Measurements from ENCODE around the gene IGSF22. TPM values are rescaled to one million over a fixed set of nuclear protein-coding genes. Genes with fewer than 3 reads are reported as not detected.

The IGSF22 gene
- polyA plus RNA-seq, 1 donor (not counting 4 experiments of a cell fraction or from before 2014, with no cell fraction given): 0.01 TPM

DNA sequence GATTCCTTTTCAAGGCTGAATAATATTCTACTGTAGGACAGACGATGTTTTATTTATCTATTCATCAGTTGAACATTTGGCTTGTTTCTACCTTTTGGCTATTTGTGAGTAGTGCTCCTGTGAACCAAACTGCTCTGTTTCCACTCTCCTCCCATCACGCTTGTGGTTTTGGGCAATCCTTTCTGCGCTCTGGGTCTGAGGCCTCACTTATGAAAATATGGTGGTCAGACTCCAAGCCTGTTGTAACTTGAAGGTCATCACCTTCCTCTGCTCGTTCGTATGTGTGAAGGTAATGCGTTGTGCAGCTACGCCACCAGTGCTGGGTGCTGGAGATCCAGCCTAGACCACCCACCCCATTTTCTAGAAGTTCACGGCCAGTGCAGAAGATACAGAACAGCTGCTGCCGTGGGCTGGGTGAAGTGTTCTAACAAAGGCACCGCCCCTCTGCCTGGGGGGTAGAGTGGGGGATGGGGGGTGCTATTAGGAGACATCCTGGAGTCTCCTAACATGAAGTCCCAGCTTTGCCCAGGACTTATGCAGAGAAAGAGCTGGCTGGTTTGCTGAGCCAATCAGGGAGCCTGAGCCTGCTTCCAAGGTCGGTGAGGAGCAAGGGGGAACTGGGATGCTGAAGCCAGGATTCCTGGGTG, 44.6 kb upstream of the IGSF22 start:
- dilution Hi-C loops (cut with MboI; ENCODE audit: extremely low pct_ligation_motif_present, low sequenced_read_pairs): no loop called here
- no peak for TF ChIP-seq EZH2 (IDR thresholded peaks at IDR 0.05; ENCODE audit: low read length)
- TF ChIP-seq, protein P1, sequence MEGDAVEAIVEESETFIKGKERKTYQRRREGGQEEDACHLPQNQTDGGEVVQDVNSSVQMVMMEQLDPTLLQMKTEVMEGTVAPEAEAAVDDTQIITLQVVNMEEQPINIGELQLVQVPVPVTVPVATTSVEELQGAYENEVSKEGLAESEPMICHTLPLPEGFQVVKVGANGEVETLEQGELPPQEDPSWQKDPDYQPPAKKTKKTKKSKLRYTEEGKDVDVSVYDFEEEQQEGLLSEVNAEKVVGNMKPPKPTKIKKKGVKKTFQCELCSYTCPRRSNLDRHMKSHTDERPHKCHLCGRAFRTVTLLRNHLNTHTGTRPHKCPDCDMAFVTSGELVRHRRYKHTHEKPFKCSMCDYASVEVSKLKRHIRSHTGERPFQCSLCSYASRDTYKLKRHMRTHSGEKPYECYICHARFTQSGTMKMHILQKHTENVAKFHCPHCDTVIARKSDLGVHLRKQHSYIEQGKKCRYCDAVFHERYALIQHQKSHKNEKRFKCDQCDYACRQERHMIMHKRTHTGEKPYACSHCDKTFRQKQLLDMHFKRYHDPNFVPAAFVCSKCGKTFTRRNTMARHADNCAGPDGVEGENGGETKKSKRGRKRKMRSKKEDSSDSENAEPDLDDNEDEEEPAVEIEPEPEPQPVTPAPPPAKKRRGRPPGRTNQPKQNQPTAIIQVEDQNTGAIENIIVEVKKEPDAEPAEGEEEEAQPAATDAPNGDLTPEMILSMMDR (optimal IDR thresholded peaks at IDR 0.05 in 1 of 3, IDR thresholded peaks at IDR 0.05 in 1 of 3, conservative IDR thresholded peaks at IDR 0.05 in 1 of 3; ENCODE audit: extremely low read depth in 1 of 3, insufficient read depth in 2 of 3, low read length in 3 of 3): no peak
- no peaks in the 10 kb centered on the region for H4K20me1 ChIP-seq (ENCODE audit: control insufficient read depth, extremely low read depth, insufficient read depth, low read length)
- no peak overlapping the region for H2AFZ ChIP-seq (ENCODE audit: control insufficient read depth, low read length)
- no peak overlapping the region for H3K4me2 ChIP-seq (ENCODE audit: control insufficient read depth, extremely low read depth, insufficient read depth, low read depth, low read length)
- H3K4me3 ChIP-seq (ENCODE audit: control insufficient read depth in 2 of 3, extremely low read depth in 1 of 3, insufficient read depth in 2 of 3, low read depth in 1 of 3, low read length in 3 of 3): no peak overlapping the region
- H3K27me3 ChIP-seq (ENCODE audit: control insufficient read depth, extremely low read depth, insufficient read depth, low read length): peaks cover 6% of the 10 kb centered on the region
- no peak overlapping the region for H3K27ac ChIP-seq (ENCODE audit: control insufficient read depth, insufficient read depth, low read length)
- no peaks in the 10 kb centered on the region for H3K4me1 ChIP-seq (ENCODE audit: control insufficient read depth, extremely low read depth, insufficient read depth, low read length)
- DNase-seq (ENCODE audit: low read depth, low spot score): no peak
- H3K36me3 ChIP-seq (ENCODE audit: control insufficient read depth in 2 of 2, extremely low read depth in 1 of 2, insufficient read depth in 2 of 2, low read length in 2 of 2): no peaks in the 10 kb centered on the region
- H3K79me2 ChIP-seq (ENCODE audit: control insufficient read depth, insufficient read depth, low read length): no peaks in the 10 kb centered on the region
- H3K9me3 ChIP-seq (ENCODE audit: control insufficient read depth, low read depth, low read length): no peaks in the 10 kb centered on the region
- no peak overlapping the region for H3K9ac ChIP-seq (ENCODE audit: control insufficient read depth, extremely low read depth, insufficient read depth, low read length)
- H3K9me1 ChIP-seq (ENCODE audit: control insufficient read depth, extremely low read depth, insufficient read depth, low read length): no peaks in the 10 kb centered on the region
- no peak for FAIRE-seq

DNA sequence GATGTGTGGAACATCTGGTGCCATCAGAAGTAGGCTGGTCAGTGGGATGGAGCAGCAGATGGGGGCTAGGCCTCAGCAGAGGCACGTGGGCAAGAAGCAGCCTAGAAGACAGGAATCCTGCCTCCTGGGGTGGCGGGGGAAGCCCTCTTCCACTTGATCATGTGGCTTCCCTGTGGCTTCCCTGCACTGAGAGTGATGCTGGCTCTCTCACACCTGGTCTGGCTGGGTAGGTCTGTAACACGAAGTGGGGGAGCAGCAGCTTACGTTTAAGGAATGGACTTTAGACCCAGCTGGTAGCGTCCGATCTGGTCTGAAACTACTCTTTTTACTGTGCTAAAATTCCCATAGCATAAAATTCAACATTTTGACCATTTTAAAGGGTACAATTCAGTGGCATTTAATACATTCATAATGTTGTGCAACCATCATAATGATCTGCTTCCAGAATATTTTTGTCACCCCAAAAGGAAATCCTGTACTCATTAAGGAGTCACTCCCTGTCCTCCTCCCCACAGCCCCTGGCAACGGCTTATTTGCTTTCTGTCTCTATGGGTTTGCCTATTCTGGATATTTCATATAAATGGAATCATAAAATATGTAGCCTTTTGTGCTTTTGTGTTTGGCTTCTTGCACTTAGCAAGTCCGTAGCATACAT, 43.9 kb upstream of the IGSF22 start:
- dilution Hi-C loops (cut with MboI; ENCODE audit: extremely low pct_ligation_motif_present, low sequenced_read_pairs): no loop called here
- TF ChIP-seq, protein P1 (optimal IDR thresholded peaks at IDR 0.05 in 1 of 3, IDR thresholded peaks at IDR 0.05 in 1 of 3, conservative IDR thresholded peaks at IDR 0.05 in 1 of 3; ENCODE audit: extremely low read depth in 1 of 3, insufficient read depth in 2 of 3, low read length in 3 of 3): no peak
- no peak for TF ChIP-seq EZH2 (IDR thresholded peaks at IDR 0.05; ENCODE audit: low read length)
- Histone ChIP-seq H3K4me2 (ENCODE audit: control insufficient read depth, extremely low read depth, insufficient read depth, low read depth, low read length) (no peak overlapping the region), H3K27me3 (ENCODE audit: control insufficient read depth, extremely low read depth, insufficient read depth, low read length) (peaks cover 6% of the 10 kb centered on the region), H3K79me2 (ENCODE audit: control insufficient read depth, insufficient read depth, low read length) (no peaks in the 10 kb centered on the region), H2AFZ (ENCODE audit: control insufficient read depth, low read length) (no peak overlapping the region), H3K4me3 (ENCODE audit: control insufficient read depth in 2 of 3, extremely low read depth in 1 of 3, insufficient read depth in 2 of 3, low read depth in 1 of 3, low read length in 3 of 3) (no peak overlapping the region), H3K9ac (ENCODE audit: control insufficient read depth, extremely low read depth, insufficient read depth, low read length) (no peak overlapping the region), H4K20me1 (ENCODE audit: control insufficient read depth, extremely low read depth, insufficient read depth, low read length) (no peaks in the 10 kb centered on the region), H3K9me1 (ENCODE audit: control insufficient read depth, extremely low read depth, insufficient read depth, low read length) (no peaks in the 10 kb centered on the region), H3K4me1 (ENCODE audit: control insufficient read depth, extremely low read depth, insufficient read depth, low read length) (peaks cover 3% of the 10 kb centered on the region), H3K27ac (ENCODE audit: control insufficient read depth, insufficient read depth, low read length) (no peak overlapping the region), H3K36me3 (ENCODE audit: control insufficient read depth in 2 of 2, extremely low read depth in 1 of 2, insufficient read depth in 2 of 2, low read length in 2 of 2) (no peaks in the 10 kb centered on the region), H3K9me3 (ENCODE audit: control insufficient read depth, low read depth, low read length) (no peaks in the 10 kb centered on the region)
- FAIRE-seq (no peak), DNase-seq (ENCODE audit: low read depth, low spot score) (no peak)
